HG03135 (cell line): ENCODE data around the gene SPART.

ENCODE experiments used
- ATAC-seq: cut with Tn5 transposase; IDR thresholded peaks from one replicate; pipeline ENCODE4 v1.9.1; 2021; ENCODE audit warnings: mild to moderate bottlenecking, moderate library complexity; ENCODE audit not compliant: unreplicated experiment

Gene SPART

DNA sequence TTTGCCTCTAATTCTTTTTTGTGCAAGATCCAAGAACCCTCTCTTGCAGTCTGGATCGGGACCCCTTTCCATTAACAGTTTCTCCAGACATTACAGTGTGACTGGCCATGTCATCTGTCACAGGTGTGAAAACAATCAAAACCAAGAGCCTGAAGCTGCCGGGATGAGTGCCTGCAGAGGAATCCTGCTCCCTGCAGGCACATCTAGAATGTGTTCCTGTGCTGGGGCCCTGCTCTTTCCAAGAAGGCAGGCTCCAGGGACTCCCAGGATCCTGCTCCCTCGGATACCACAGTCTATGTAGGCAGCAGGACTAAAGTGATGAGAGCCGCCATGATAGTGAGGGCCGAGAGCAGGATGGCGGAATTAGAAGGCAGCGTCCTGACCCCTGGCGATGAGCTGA is 87.4 kb downstream of the SPART start:
- no peak for ATAC-seq
